GM12891 (cell line): Measurements from ENCODE around the gene PSMD13.

ENCODE experiments used
- POLR2A ChIP-seq: IDR thresholded peaks from 2 replicates; pipeline ENCODE4 v1.6.1; 2011; ENCODE audit warnings: low read depth, low read length, control low read depth
- POLR2AphosphoS5 ChIP-seq: IDR thresholded peaks from 2 replicates; pipeline ENCODE4 v1.6.1; 2011; ENCODE audit warnings: low read depth, low read length, control low read depth

DNA sequence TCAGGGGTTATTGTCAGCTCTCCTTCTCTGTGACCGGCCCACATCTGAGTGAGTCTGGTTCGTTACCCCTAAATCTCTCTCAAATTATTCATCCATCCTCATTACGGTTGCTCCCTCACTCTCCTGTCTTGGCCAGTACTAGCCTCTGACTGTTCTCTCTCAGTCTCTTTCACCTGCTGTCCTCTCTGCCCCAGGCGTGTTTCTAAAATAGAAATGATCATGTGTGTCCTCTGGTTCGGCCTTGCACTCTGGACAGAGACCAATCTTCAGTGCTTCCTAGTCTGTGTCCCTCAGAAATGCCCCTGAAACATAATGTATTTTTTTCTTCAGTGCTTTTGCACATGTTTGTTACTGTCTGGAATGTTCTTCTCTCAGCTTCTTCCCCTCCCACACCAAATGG lies 4.9 kb downstream of the PSMD13 start:
- TF ChIP-seq POLR2AphosphoS5 (no peak), POLR2A (no peak)
